OCI-LY1 (cell line): ENCODE data around the gene CEBPZ.
A peak's percentile ranks its signal among the peaks of the same experiment; 100 is the strongest.

Source experiments
- H2AFZ ChIP-seq: fragments of 200-600 bp; sonication (generic), shearing (Covaris generic); 2 replicates; pipeline ENCODE4 v1.6.0; 2014; ENCODE audit warnings: antibody characterized with exemption, mild to moderate bottlenecking, low read length
- H3F3A ChIP-seq: fragments of 200-600 bp; sonication (generic), shearing (Covaris generic); 2 replicates; pipeline ENCODE4 v1.6.0; 2014; ENCODE audit warnings: mild to moderate bottlenecking, antibody characterized with exemption, low read length, moderate library complexity; ENCODE audit not compliant: insufficient read depth
- H3K27ac ChIP-seq: fragments of 200-600 bp; sonication (generic); 2 replicates; pipeline ENCODE4 v1.5.1; 2014; ENCODE audit warnings: low read length, mixed run types, mild to moderate bottlenecking, low read depth; ENCODE audit not compliant: poor library complexity, severe bottlenecking
- H3K27me3 ChIP-seq: fragments of 200-600 bp; sonication (generic); 2 replicates; pipeline ENCODE4 v1.6.0; 2014; ENCODE audit warnings: antibody characterized with exemption, mild to moderate bottlenecking, low read length, moderate library complexity; ENCODE audit not compliant: insufficient read depth
- H3K36me3 ChIP-seq: fragments of 200-600 bp; sonication (generic); 2 replicates; pipeline ENCODE4 v1.6.1; 2014; ENCODE audit warnings: mild to moderate bottlenecking, antibody characterized with exemption, low read length, moderate library complexity, mixed read lengths; ENCODE audit not compliant: insufficient read depth
- H3K4me1 ChIP-seq: fragments of 200-600 bp; sonication (generic); 2 replicates; pipeline ENCODE4 v1.5.1; 2014; ENCODE audit warnings: mild to moderate bottlenecking, low read length, moderate library complexity; ENCODE audit not compliant: insufficient read depth, severe bottlenecking
- H3K4me2 ChIP-seq: fragments of 200-600 bp; sonication (generic), shearing (Covaris generic); 2 replicates; pipeline ENCODE4 v1.6.1; 2014; ENCODE audit warnings: low read length
- H3K4me3 ChIP-seq: fragments of 200-600 bp; sonication (generic); 2 replicates; pipeline ENCODE4 v1.5.1; 2014; ENCODE audit warnings: low read length, low read depth, mild to moderate bottlenecking, mixed read lengths; ENCODE audit not compliant: poor library complexity, severe bottlenecking
- H3K79me2 ChIP-seq: fragments of 200-600 bp; shearing (Covaris generic); 2 replicates; pipeline ENCODE4 v1.6.1; 2016; ENCODE audit warnings: mixed run types, low read length, mixed read lengths; ENCODE audit not compliant: insufficient read depth
- H3K9ac ChIP-seq: fragments of 200-600 bp; sonication (generic), shearing (Covaris generic); 2 replicates; pipeline ENCODE4 v1.6.1; 2014; ENCODE audit warnings: mild to moderate bottlenecking, low read length, mixed read lengths
- H3K9me2 ChIP-seq: fragments of 200-600 bp; sonication (generic), shearing (Covaris generic); 2 replicates; pipeline ENCODE4 v1.6.1; 2014; ENCODE audit warnings: low read depth, mild to moderate bottlenecking, low read length, mixed read lengths
- H3K9me3 ChIP-seq: fragments of 200-600 bp; shearing (Covaris generic); 2 replicates; pipeline ENCODE4 v1.6.1; 2014; ENCODE audit warnings: low read length, mixed read lengths
- H4K20me1 ChIP-seq: fragments of 200-600 bp; sonication (generic), shearing (Covaris generic); 2 replicates; pipeline ENCODE4 v1.6.0; 2016; ENCODE audit warnings: mild to moderate bottlenecking, low read length; ENCODE audit not compliant: insufficient read depth
- CTCF ChIP-seq: fragments of 200-600 bp; sonication (generic), shearing (Covaris generic); IDR thresholded peaks from 2 replicates; pipeline ENCODE4 v1.5.1; 2017; ENCODE audit warnings: mild to moderate bottlenecking, antibody characterized with exemption, low read length, moderate library complexity, mixed read lengths
- EZH2 ChIP-seq: fragments of 200-600 bp; sonication (generic), shearing (Covaris generic); IDR thresholded peaks from 2 replicates; pipeline ENCODE4 v1.8.0; 2017; ENCODE audit warnings: borderline replicate concordance, mixed run types, mild to moderate bottlenecking, antibody characterized with exemption, low read length, moderate library complexity, mixed read lengths

The CEBPZ gene

DNA sequence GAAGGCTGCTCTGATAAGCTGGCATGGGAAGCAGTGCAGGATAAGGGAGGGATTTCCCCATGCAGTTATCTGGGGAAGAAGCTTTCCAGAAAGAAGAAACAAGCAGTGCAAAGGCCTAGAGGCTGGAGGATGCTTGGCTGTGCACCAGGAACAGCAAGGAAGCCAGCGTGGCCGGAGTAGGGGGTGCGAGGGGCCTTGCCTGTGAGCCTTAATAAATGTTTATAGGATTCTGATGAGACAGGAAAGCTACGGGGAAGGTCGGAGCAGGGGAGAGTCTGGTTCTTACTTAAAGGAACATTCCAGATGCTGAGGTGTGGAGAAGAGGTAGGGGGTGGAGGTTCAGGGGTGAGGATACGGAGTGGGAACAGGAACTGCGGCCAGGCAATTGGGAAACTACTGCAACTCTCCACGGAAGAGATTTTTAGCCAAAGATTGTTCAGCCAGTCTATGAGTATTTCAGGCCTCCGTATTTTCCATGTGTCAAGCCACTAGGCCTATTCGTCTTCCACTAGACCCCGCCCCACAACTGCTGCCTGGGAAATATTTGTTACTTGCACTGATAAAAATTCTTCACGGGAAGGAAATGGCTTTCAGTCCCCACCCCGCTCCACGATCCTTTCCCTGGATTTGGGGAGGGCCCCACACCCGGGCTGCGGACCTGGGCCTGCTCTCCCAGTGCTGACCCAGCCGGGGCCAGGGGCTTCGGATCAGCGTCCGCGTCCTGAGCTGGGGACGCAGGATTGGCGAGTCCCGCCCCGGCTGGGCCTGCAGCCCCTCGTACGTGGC, 75.1 kb downstream of the CEBPZ start:
- Histone ChIP-seq H3K27ac (peak overlapping the region; percentile 48), H3F3A (no peaks in the 10 kb centered on the region), H3K79me2 (peaks cover 24% of the 10 kb centered on the region), H4K20me1 (no peaks in the 10 kb centered on the region), H3K9ac (peak overlapping the region; percentile 91), H3K4me1 (peaks cover 27% of the 10 kb centered on the region), H3K4me3 (peak overlapping the region; percentile 88), H3K4me2 (peak overlapping the region; percentile 83), H3K27me3 (no peaks in the 10 kb centered on the region), H3K36me3 (peaks cover 12% of the 10 kb centered on the region), H3K9me2 (no peaks in the 10 kb centered on the region), H2AFZ (peak overlapping the region; percentile 71; the same call in 1 of the 2 replicates), H3K9me3 (no peaks in the 10 kb centered on the region)
- TF ChIP-seq EZH2 (no peak), CTCF (no peak)

DNA sequence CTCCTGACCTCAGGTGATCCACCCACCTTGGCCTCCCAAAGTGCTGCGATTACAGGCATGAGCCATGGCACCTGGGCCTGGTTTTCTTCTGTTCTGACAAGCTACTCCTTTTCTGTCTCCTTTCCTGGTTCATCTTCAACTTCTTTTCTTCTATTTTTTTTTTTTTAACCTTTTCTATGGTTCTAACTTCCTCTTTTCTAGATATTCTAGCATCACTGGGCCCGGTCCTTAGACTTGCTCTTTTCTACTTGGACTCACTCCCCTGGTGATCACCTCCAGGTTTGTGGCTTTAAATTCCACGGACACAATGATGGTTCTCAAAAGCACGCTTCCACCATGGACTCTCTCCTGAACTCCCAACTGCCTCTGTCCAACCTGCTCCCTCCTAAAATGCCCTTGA, 76.6 kb downstream of the CEBPZ start:
- Histone ChIP-seq H3K79me2 (peaks cover 39% of the 10 kb centered on the region), H3K9me2 (no peaks in the 10 kb centered on the region), H3K9me3 (no peaks in the 10 kb centered on the region), H3K4me2 (peak overlapping the region; percentile 83), H3K9ac (no peak overlapping the region; the same call in 1 of the 2 replicates), H3K4me3 (peak overlapping the region; percentile 88), H2AFZ (no peak overlapping the region), H3K27me3 (no peaks in the 10 kb centered on the region), H4K20me1 (no peaks in the 10 kb centered on the region), H3K27ac (peak overlapping the region; percentile 48), H3K36me3 (peaks cover 12% of the 10 kb centered on the region), H3K4me1 (peaks cover 42% of the 10 kb centered on the region), H3F3A (no peaks in the 10 kb centered on the region)
- TF ChIP-seq EZH2 = no peak
- no peak for TF ChIP-seq CTCF

GRCh38 chr2:37153224-37153623, 78.2 kb downstream of the CEBPZ start:
- TF ChIP-seq EZH2 = no peak
- TF ChIP-seq CTCF = no peak
- Histone ChIP-seq H3K4me1 (peaks cover 47% of the 10 kb centered on the region), H3F3A (no peaks in the 10 kb centered on the region), H2AFZ (no peak overlapping the region), H3K9me3 (no peaks in the 10 kb centered on the region), H3K27ac (no peak overlapping the region), H3K79me2 (peaks cover 39% of the 10 kb centered on the region), H3K36me3 (peaks cover 21% of the 10 kb centered on the region), H3K9me2 (no peaks in the 10 kb centered on the region), H3K4me3 (no peak overlapping the region), H3K9ac (no peak overlapping the region), H3K27me3 (no peaks in the 10 kb centered on the region), H4K20me1 (no peaks in the 10 kb centered on the region), H3K4me2 (no peak overlapping the region)
